Bone marrow (tissue), 2 donors: Measurements from ENCODE around the gene LENEP.
A peak's percentile ranks its signal among the peaks of the same experiment; 100 is the strongest.

Source experiments
- DNase-seq, 2 donors: peaks; one replicate each; lab custom pipeline; 2025; lab: John Stamatoyannopoulos, UW

LENEP gene

DNA sequence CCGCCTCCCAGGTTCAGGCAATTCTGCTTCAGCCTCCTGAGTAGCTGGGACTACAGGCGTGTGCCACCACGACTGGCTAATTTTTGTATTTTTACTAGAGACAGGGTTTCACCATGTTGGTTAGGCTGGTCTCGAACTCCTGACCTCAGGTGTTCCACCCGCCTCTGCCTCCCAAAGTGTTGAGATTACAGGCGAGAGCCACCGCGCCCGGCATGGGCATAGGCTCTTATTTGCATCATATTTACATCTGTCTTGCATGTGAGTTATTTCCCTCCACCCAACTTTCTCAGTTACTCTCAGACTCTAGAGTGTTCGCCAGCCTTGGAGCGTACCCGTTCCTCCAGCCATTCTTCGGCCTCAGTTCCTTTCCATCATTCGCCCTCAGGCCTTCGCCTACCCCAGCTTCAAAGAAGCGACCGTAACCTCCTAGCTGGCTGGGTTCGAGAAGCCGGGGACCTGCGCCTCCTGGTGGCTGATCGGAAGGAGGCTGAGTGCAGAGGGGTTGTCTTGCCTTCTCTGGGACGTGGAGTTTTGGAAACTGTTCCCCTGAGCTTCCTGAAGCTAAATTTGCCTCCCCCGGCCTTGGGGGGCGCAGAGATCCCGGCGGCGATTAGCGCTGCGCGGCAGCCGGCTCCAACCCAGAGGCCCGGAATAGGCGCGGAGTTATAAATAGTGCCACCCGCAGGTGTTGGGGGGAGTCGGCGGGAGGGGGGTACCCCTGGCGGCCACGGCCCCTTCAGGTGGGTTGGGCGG lies 5.6 kb downstream of the LENEP start:
- peak; percentile 28 to 77 for DNase-seq

- DNase-seq: no peak
These were observed 6.4 kb downstream of the LENEP start for GRCh38 chr1:154999571-155000410.

DNA sequence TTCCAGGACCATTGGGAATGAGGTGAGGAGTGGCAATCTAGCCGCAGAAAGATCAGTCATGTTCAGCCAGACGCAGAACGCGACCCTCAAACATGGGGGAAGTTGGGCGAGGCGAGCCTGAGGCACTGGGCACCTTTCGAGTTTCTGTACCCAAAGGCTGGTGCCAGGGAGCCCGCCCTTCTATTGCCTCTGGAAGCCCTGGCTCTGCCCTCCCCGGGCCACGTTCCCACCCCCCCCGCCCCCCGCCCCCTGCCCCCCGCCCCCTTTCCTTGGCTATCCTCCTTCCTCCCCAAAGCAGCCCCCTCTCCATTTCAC lies 7.0 kb downstream of the LENEP start:
- DNase-seq: no peak

- DNase-seq: peak; percentile 75 to 85
These were observed 7.5 kb downstream of the LENEP start for GRCh38 chr1:155000726-155001424.

DNA sequence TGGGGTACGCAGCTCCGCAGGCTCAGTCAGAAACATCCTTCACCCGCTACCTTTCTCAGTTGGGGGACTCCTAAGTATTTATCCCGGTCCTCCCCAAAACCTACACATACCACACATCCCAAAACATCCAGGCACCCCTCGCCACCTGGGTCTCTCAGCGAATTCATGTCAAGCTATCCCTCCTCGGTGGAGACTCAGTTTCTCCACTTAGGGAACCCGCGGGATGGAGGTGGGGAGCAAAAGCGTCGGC lies 8.0 kb downstream of the LENEP start:
- peak in 1 of 2 donors; percentile 42 for DNase-seq

DNA sequence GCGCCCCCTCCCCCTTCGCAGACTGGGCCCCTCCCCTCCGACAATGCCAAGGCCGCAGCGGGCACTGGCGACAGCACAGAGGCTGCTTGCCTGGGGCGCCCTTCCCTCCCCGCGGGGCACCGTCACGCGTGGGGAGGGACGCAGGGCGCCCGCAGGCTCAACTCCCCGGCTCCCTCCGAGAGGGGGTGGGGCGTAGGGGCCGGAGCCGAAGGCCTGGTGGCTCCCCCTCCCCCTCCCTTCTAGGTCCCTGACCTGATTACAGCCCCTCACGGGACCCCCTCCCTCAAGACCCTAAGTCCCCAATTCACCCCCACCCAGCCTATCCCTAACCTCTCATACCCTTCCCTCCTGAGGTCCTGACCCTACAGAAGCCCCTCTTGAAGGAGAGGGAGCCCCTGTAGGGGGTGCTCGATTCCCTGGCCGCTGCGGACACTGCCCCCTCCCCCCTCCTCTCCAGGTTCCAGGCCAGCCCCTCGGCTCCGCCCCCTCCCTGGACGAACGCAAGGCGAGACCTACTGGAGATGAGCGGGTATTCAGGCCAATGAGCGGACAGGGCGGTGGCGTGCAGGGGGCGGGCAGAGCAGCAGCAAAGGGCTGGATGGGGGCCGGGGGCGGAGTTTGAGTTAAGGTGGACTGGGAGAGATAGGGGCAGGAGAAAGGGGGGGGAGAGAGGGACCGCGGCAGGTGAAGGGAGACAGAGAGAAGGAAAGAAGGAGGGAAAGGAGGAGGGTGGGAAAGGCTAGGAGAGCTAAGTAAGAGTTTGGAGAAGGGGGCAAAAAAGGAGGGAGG lies 8.5 kb downstream of the LENEP start:
- DNase-seq: peak; percentile 93 to 99

- no peak for DNase-seq
These were observed 9.3 kb downstream of the LENEP start, which contains the start of gene ZBTB7B for GRCh38 chr1:155002464-155003226. TSS of gene ZBTB7B (plus strand) at chr1:155002802. CDS start at chr1:155014661, 11,859 bp downstream.

GRCh38 chr1:155003227-155003765 lies 9.9 kb downstream of the LENEP start:
- DNase-seq: no peak

- DNase-seq: no peak
These were observed 10.5 kb downstream of the LENEP start for GRCh38 chr1:155003766-155004351.

DNA sequence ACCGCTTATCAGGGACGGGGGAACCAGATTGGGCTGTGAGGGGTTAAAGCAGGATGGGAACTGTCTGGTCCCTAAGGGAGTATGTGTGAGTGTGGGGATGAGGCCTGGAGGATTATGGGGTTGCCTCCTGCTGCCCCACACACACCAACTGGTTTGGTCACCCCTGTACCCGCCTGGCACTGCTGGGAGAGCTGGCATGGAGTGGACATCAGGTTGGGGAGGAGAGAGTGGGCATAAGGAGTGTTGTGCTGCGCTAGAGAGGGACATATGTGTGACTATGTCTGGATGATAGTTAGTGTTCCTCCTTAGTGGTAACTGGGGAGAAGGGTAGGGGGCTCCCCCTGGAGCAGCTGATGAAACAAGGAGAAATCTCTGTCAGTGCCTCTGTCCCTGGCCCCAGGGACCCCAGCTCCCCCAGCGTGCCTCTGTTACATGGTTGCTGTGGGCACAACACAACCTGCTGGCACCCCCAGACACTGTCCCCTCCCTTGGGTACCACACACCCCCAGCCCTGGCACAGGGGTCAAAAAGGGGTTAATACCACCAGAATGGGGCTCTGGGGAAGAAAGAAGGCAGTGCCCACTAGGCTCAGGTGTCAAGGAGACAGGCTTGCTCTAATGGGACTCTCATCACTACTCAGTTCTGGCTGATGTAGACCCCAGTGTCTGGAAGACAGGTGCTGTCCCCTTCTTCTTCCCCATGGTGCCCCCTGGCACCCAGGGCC lies 11.1 kb downstream of the LENEP start:
- DNase-seq: no peak

DNA sequence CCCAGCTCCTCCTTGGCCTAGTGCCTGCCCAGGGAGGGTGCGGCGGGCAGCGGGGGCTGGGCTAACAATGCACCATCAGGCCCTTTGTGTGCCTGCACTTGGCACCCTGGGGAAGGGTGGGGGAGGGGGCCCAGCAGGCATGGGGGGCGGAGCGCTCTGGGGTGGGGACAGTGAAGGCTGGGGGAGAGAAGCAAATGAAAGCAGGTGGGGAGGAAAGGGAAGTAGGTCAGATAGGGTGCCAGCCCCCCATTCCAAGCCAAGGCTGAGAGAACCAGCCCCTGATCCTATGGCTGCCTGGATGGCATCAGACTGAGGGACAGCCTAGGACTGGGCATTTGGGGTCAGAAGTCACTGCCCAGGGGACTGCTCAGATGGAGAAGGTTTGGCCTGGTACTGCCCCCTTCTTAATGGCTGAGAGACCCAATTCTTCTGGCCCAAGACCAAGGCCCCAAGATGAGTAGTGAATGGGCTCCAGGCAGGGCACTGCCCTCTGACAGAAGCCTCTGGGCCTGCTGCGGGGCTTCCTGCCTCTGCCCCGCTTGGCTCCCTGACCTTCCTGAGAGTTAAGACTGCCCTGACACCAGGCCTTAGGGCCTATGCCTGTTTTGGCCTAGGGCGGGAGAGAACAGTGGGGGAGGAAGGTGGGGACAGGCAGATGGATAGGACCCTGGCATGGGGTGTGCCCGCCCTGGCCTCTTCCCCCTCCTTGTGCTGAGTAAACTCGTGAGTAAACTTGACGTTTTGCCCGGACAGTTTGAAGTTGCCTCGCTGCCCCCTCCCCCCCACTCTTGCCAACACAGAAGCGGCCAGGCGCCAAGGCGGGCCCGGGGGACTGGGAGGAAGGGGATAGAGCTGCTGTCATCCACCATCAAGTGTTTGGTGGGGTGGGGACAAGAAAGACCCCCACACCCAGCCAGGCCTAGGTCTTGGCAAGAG lies 12.0 kb downstream of the LENEP start:
- DNase-seq: peak in 1 of 2 donors; percentile 27

DNA sequence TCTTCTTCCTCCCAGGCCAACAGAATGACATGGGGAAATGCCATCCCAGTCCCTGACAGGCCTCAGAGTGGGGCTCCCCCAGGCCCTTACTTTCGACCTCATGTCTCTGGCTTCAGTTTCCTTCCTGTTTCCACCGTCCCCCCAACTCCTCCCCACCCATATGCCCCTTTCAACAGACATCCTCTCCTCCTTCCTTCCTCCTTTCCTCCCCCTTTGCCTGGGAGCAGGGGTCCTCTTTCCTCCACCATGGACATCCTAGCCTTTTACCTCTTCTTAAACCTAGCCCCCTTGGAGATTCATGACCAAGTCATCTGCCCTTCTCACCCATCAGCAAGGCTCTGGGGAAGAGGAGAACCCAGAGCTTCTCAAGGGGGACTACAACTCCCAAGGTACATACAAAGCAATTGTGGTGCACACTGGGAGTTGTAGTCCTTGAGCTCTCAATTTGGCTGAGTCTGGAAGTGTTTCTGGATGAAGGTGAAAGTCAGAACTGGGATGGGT lies 13.3 kb downstream of the LENEP start:
- peak; percentile 21 to 45 for DNase-seq

GRCh38 chr1:155007251-155007828 lies 14.0 kb downstream of the LENEP start:
- no peak for DNase-seq

- no peak for DNase-seq
These were observed 14.9 kb downstream of the LENEP start for GRCh38 chr1:155008015-155008941.

- no peak for DNase-seq
These were observed 15.9 kb downstream of the LENEP start for GRCh38 chr1:155009221-155009711.

DNA sequence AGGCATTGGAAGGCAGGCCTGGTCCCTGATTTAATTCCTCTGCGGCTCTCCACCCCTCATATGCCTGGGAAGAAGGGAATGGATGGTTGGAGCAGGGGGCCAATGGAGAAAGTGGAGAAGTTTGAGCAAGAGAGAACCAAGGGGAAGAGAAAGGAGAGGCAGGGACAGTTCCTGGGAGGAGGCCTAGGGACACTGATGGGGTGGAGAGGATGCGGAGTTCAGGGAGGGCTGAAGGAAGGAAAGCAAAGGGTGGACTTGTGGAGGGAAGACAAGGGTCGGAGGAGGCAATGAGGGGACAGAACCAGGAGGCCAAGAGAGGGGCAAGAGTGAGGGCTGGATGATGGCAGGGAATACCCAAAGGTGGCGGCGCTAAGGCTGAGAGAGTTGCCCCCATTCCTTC lies 16.4 kb downstream of the LENEP start:
- no peak for DNase-seq
